Dedifferentiated amniotic fluid mesenchymal stem cell (primary cell): ENCODE results near the gene HSPB9.
"Not testable (repeated sequence)": the region's sequence is repeated elsewhere in the genome, so short reads cannot be mapped to it uniquely, and the experiment has no call there.

Experiments used
- DNase-seq: peaks from one replicate; pipeline ENCODE4 v3.0.0-alpha.2; 2016; ENCODE audit errors: extremely low spot score

Gene HSPB9

GRCh38 chr17:42143138-42143537 is 20.5 kb downstream of the HSPB9 start:
- not testable (repeated sequence) for DNase-seq

DNA sequence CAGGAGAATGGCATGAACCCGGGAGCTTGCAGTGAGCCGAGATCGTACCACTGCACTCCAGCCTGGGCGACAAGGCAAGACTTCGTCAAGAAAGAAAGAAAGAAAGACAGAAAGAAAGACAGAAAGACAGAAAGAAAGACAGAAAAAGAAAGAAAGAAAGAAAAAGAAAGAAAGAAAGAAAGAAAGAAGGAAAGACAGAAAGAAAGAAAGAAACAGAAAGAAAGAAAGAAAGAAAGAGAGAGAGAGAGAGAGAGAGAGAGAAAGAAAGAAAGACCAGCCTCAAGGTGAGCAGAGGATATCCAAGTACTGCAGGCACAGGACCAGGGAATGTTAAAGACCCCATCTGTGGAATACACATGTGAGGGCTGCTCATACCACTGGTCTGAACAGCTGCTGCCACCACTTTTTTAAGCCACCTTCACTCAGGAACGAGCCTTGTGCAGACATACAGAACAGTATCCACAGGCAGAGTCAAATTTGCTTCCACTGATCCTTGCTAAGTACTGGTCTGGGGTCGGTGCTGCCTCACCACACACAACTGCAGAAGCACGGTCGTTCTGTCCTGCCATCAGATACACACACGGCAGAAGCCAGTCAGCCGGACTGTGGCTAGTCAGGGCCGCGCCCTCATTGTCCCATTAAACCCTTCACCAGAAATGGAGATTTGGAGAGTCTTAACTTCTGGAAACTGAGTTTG is 24.5 kb downstream of the HSPB9 start:
- DNase-seq: no peak

- DNase-seq: peak; percentile 16
These were observed 31.5 kb downstream of the HSPB9 start for GRCh38 chr17:42153919-42154742.

DNA sequence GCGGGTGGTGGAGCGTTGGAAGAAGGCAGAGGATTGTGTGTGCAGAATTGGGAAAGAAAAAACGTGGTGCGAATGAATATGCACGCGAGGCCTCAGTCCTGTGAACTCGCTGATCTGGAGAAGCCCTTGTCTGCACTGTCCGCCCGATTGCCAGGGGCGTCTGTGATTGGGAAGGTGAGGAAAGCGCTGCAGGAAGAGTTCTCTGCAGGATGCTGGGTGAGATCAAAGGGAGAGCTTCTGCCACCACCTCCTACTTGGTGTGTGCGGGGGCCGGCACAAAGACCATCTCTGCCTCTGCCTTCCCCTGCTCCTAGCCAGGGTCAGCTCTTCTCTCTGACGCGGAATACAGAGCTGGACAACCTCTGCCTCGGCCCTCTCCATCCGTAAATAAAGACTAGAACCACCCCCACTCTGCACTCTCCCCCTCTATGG is 33.0 kb downstream of the HSPB9 start:
- no peak for DNase-seq

GRCh38 chr17:42159796-42160530 is 37.4 kb downstream of the HSPB9 start:
- DNase-seq: no peak

DNA sequence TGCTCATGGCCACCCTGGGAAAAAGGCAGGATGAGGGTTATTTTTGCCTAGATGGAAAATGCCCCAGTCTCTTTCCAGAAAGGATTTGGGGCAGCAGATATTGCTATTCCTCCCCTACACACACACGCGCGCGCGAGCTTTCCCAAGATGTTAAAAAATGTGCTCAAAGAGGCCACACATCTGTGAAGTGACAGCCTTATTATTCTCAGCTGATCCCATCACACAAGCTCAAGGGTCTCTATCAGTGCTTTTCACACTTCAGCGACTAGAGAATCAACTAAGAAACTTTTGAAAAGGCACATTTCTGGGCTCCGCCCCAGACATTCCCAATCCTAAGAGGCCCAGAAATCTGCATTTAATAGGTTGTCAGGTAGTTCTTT is 37.9 kb downstream of the HSPB9 start:
- DNase-seq: no peak

GRCh38 chr17:42163113-42163512 is 40.5 kb downstream of the HSPB9 start:
- no peak for DNase-seq

DNA sequence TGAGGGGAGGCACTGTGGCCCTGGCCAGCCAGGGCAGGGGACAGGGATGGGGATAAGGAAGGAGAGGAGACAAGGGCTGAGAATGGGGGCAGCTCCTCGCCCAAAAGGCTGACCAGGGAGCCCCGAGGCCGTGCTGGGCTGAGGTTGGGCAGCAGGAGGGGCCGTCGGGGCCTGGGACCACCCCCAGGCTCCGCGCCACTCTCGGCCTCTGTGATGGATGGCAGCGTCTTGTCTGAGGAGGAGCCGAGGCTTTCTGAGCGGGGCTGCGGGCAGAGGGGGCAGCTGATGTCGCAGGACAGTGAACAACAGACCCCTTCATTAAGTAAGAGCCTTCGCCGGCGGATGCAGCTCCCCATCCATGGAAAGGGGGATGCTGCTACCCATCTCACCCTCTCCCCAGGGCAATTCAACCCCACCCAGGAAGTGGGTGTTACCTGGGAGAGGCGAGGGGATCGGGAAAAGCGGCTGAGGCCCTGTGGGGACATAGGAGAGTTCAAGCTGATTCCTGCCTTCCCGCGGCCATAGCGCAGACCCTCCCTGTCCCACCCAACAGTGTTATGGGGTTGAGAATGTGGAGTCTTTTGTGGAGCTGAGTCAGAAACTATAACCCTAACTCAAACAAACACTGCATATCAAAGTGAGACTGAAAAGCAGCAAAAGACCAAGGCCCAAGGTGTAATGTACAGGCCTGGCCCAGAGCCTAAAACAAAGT is 41.2 kb downstream of the HSPB9 start:
- no peak for DNase-seq

DNA sequence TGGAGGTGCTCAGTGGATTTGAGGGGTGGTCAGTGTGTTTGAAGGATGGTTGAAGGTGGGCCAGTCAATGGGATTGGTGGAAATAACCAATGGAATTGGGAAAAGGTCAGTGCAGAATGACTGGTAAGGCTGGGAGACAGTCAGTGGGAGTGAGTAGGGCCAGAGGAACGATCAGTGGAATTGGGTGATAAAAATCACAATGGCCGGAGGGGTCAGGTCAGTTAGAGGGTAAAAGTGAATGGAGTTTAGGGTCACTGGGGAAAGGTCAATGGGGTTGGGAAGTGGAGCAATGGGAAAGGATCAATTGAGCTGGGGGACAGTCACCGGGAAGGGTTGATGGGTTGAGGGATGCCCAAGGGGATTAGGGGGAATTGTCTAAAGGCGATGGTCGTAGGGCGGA is 43.1 kb downstream of the HSPB9 start:
- no peak for DNase-seq

GRCh38 chr17:42166196-42166763 is 43.7 kb downstream of the HSPB9 start:
- no peak for DNase-seq

DNA sequence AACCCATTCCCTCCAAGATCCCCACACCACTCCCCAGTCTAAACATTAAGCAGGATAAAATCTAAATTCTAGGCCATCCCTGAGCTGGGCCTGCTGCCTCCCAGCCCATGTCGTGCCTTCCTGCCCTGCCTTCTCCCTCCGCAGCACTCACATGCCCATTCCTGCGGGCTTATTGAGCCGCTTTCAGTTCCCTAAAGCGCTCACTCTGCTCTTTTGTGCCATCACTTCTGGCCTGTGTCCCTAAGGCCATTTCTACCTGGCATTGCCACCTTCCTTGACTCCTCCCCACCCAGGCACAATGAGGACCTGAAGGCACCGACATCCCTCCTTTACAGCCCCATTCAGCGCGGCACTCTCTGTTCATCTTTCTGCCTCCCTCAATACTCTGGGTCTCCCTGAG is 45.2 kb downstream of the HSPB9 start:
- no peak for DNase-seq

GRCh38 chr17:42169351-42169750 is 46.7 kb downstream of the HSPB9 start:
- DNase-seq: no peak

- no peak for DNase-seq
These were observed 49.2 kb downstream of the HSPB9 start for GRCh38 chr17:42171831-42172230.
